Activated naive CD8-positive, alpha-beta T cell treated with anti-CD3 and anti-CD28 coated beads, Interleukin-2, amount 10 ng/mL, durations not matched to agents 7 days and 5 days (primary cell): ENCODE data around the gene STRIP2. TPM values are rescaled to one million over a fixed set of nuclear protein-coding genes. Genes with fewer than 3 reads are reported as not detected.
A peak's percentile ranks its signal among the peaks of the same experiment; 100 is the strongest.
"Not testable (repeated sequence)": the region's sequence is repeated elsewhere in the genome, so short reads cannot be mapped to it uniquely, and the experiment has no call there.

Source experiments
- ATAC-seq: fragments of 150-1000 bp; cut with Tn5 transposase; one replicate; pipeline ENCODE4 v1.10.0; 2021; ENCODE audit warnings: low read depth, moderate library complexity
- POLR2A ChIA-PET: fragments of 350-600 bp; sonication (Branson Sonifier 250); formaldehyde crosslinking; loops from one replicate; lab custom pipeline; 2021; ENCODE audit warnings: antibody characterized with exemption; lab: Charles Lee
- DNase-seq: peaks from one replicate; pipeline ENCODE4 v3.0.0; 2021
- H3K27ac Mint-ChIP-seq: one replicate; pipeline ENCODE4 v1.8.0; 2022; ENCODE audit warnings: mild to moderate bottlenecking, mixed read lengths
- H3K27me3 Mint-ChIP-seq: one replicate; pipeline ENCODE4 v1.8.0; 2022; ENCODE audit warnings: mild to moderate bottlenecking, moderate library complexity, mixed read lengths
- H3K36me3 Mint-ChIP-seq: one replicate; pipeline ENCODE4 v1.8.0; 2021; ENCODE audit warnings: mild to moderate bottlenecking, mixed read lengths
- H3K4me1 Mint-ChIP-seq: one replicate; pipeline ENCODE4 v1.8.0; 2021; ENCODE audit warnings: mixed read lengths
- H3K4me3 Mint-ChIP-seq: one replicate; pipeline ENCODE4 v1.8.0; 2022; ENCODE audit warnings: mild to moderate bottlenecking, moderate library complexity, mixed read lengths
- H3K9me3 Mint-ChIP-seq: one replicate; pipeline ENCODE4 v1.8.0; 2021; ENCODE audit warnings: mixed read lengths
- total RNA-seq, 2 experiments: library from RNA; stranded (reverse); gene quantifications; one replicate each; pipeline ENCODE4 v1.2.3, GENCODE V29; 2021

The STRIP2 gene
- total RNA-seq, 2 experiments from 2014 or later: 3.3 to 4.4 TPM

DNA sequence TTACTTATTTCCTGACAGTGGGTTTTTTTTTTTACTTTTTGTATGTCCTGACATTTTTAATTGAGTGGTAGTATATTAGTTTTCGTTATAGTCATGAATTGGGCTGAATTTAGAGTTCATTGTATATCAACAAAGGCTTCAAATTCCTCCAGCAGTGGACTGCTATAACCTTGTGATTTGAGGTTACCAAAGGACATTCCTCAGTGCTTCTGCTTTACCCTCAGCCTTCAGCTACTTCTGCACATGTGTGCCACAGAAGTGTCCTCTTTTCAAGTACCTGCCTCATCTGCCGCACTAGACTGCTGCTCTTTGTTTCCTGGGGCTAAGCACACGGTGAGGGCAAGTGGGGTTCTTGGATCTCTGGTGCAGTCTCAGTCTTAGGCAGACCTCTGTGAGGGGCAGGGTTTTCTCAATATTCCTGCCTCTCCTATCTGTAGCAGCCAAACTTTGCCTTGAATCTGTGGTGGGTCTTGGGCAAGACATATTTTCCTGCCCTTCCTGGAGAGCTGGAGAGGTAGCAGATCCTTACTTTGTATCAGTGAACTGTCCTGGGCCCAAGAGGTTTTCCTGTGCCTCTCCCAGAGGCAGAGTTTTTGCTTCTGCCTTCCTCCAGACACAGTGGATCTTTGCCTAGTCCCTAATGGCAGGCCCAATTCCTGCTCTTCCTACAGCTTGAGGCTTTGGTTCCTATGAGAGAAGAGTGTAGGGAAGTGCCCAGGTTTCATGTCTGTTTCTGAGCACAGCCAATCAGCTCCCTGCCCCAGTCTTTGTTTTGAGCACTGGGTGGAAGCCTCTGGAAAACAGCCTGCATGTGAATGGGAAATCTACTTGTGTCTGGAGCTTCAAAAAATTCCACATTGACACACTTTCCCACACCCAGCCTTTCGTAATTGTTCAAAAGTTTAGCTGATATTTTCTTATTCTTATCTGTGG is 39.0 kb upstream of the STRIP2 start:
- Mint-ChIP-seq H3K4me1 (no peaks in the 10 kb centered on the region), H3K4me3 (no peak overlapping the region), H3K27me3 (no peaks in the 10 kb centered on the region), H3K27ac (no peak overlapping the region), H3K36me3 (no peaks in the 10 kb centered on the region), H3K9me3 (no peaks in the 10 kb centered on the region)
- POLR2A ChIA-PET: no interaction called here
- DNase-seq (no peak), ATAC-seq (no peak)

DNA sequence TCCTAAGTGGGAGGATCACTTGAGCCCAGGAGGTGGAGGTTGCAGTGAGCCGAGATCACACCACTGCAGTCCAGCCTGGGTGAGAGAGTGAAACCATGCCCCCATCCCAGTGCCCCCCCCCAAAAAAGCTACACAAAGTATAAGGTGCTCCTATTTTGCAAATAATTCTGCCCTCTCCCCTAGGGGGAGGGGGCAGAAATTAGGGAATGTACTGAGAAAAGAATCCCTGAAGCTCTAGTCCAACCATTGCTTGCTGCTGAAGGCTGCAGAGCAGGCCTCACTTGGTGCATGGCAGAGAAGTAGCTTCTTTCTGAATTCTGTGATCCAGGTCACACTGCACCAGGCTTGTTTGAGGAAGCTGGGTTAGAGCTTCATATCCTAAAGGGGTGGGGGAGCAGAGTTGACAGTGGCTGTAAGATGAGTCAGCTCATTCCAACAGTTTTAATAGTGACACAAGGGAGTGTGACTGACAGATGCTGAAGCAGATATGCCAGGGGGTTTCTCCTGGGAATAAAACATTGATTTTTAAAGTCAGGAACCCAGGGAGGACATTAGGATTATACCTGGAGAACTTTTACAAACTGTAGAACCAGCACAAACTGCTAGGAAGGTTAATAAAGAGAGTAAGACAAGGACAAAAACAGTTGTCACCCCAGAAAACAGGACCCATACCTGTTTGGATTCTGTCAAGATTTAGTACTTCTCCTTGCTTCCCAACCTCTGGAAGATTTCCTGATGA is 32.8 kb upstream of the STRIP2 start:
- H3K4me3 Mint-ChIP-seq: no peak overlapping the region
- no peak for DNase-seq
- POLR2A ChIA-PET: no interaction called here
- no peak for ATAC-seq
- no peak overlapping the region for H3K27ac Mint-ChIP-seq
- H3K4me1 Mint-ChIP-seq: no peaks in the 10 kb centered on the region
- peaks cover 1% of the 10 kb centered on the region for H3K36me3 Mint-ChIP-seq
- no peaks in the 10 kb centered on the region for H3K27me3 Mint-ChIP-seq
- no peaks in the 10 kb centered on the region for H3K9me3 Mint-ChIP-seq

DNA sequence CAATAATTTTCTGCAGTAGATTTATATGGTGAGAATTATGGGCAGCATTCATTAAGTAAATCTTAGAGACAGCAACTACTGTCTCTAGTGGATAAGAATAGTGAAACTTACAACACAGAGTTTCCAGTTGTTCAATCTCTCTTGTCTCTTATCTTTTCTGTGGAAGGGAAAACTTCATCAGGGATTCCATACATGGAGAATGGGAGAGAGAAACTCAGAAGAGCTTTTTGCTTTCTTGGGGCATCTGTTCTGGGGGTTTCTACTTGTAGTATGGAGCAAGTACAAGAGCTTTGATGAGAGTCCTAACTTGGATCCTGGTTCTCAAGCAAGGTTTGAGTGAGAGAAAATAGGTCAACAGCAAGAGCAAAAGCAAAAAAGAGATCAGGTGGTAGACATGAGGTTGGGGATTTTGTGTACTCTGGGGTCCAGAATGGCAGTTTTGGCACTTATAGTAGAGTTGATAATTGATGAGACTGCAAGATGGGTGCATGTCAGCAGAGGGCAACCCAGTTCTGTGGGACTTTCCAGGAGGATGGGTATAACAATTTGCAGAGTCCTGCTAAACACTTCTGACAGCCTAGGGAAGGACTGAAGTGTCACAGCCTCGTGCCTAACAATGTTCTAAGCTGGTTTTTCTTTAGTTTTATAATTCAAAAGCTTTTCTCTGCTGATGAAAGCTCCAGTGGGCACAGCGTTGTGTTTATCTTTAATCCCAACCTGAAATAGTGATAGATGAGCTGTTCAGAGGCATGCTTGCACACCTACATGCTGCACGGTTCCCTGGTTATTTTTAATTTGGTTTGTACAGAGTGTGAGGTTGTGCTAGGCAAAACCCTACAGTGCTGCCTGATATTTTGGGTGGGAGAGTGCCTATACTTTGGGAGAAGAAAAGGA is 32.0 kb upstream of the STRIP2 start:
- peaks cover 1% of the 10 kb centered on the region for H3K36me3 Mint-ChIP-seq
- DNase-seq (no peak), ATAC-seq (peak; percentile 36)
- H3K4me3 Mint-ChIP-seq: no peak overlapping the region
- POLR2A ChIA-PET: no interaction called here
- no peaks in the 10 kb centered on the region for H3K9me3 Mint-ChIP-seq
- H3K27me3 Mint-ChIP-seq: no peaks in the 10 kb centered on the region
- no peaks in the 10 kb centered on the region for H3K4me1 Mint-ChIP-seq
- H3K27ac Mint-ChIP-seq: no peak overlapping the region

DNA sequence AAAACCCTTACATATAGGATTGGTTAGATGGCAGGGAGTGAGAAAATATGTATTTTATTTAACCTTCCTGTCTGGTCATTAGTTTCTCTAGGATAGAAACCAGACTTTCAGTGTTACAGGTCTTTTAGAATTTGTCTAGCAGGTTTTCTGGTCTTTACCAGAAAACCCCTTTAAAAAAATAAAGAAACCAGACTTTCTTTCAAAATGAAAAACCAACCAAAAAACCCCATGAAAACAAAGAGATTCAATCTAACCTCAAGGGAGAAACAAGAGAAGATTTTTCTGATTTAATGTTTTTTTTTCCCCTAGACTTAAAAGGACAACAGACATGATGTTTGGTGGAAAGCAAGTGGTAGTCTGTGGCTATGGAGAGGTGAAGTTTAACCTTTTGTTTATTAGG is 28.7 kb upstream of the STRIP2 start:
- no peak for ATAC-seq
- DNase-seq: no peak
- H3K4me1 Mint-ChIP-seq: no peaks in the 10 kb centered on the region
- H3K27me3 Mint-ChIP-seq: no peaks in the 10 kb centered on the region
- H3K4me3 Mint-ChIP-seq: no peak overlapping the region
- POLR2A ChIA-PET: no interaction called here
- no peaks in the 10 kb centered on the region for H3K9me3 Mint-ChIP-seq
- no peak overlapping the region for H3K27ac Mint-ChIP-seq
- peaks cover 10% of the 10 kb centered on the region for H3K36me3 Mint-ChIP-seq

DNA sequence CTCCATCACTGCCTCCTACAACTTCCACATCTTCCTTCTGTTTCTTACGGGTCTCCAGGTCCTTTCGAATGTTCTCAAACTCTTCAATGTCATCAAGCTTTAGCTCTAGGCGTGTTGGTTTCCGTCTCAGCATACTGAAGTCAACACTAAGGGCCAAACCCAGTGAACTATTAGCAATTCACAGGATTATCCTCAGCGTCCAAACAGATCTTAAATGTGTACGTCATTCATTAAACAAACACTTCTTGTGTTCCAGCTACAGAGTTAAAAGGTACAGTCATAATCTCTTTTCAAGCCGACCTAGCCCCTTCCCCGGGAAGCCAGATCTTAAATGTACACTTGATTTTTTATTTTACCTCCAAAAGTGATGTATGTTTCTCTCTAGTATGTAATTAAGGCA is 24.0 kb upstream of the STRIP2 start:
- DNase-seq, POLR2A ChIA-PET, H3K27ac Mint-ChIP-seq, H3K9me3 Mint-ChIP-seq, H3K4me1 Mint-ChIP-seq, H3K4me3 Mint-ChIP-seq, ATAC-seq, H3K27me3 Mint-ChIP-seq: not testable (repeated sequence)
- H3K36me3 Mint-ChIP-seq: peaks cover 25% of the 10 kb centered on the region

DNA sequence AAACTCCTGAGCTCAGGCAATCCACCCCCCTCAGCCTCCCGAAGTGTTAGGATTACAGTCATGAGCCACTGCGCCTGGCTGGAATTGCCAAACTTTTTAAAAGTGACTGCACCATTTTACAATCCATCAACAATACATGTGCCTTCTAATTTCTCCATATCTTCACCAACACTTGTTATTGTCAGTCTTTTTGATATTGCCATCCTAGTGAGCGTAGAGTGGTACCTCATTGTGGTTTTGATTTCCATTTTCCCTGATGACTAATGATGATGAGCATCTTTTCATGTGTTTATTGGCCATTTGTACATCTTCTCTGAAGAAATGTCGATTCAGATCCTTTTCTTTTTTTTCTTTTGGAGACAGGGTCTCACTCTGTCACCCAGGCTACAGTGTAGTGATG is 21.7 kb upstream of the STRIP2 start:
- H3K4me1 Mint-ChIP-seq: no peaks in the 10 kb centered on the region
- H3K27ac Mint-ChIP-seq: no peak overlapping the region
- peaks cover 6% of the 10 kb centered on the region for H3K9me3 Mint-ChIP-seq
- no peaks in the 10 kb centered on the region for H3K27me3 Mint-ChIP-seq
- POLR2A ChIA-PET: no interaction called here
- H3K4me3 Mint-ChIP-seq: no peak overlapping the region
- H3K36me3 Mint-ChIP-seq: peaks cover 23% of the 10 kb centered on the region
- ATAC-seq: no peak
- no peak for DNase-seq

DNA sequence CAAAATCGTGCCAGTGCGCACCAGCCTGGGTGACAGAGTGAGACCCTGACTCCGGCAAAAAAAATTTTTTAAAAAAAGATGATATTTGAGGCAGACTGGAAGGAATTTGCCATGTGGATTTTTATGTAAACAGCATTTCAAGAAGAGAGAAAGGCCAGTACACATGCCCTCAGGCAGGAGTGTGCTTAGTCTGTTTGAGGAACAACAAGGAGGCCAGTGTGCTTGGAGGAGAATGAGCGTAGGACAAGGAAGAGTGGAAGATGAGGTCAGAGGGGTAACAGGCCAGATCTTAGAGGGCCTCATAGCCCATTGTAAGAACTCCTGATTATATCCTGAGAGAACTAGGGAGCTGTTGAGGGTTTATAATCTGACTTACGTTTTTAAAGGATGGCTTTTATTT is 17.2 kb upstream of the STRIP2 start:
- ATAC-seq (no peak), DNase-seq (no peak)
- Mint-ChIP-seq H3K27ac (no peak overlapping the region), H3K27me3 (no peaks in the 10 kb centered on the region), H3K4me1 (no peaks in the 10 kb centered on the region), H3K36me3 (peaks cover 11% of the 10 kb centered on the region), H3K4me3 (no peak overlapping the region), H3K9me3 (peaks cover 3% of the 10 kb centered on the region)
- POLR2A ChIA-PET: no interaction called here

DNA sequence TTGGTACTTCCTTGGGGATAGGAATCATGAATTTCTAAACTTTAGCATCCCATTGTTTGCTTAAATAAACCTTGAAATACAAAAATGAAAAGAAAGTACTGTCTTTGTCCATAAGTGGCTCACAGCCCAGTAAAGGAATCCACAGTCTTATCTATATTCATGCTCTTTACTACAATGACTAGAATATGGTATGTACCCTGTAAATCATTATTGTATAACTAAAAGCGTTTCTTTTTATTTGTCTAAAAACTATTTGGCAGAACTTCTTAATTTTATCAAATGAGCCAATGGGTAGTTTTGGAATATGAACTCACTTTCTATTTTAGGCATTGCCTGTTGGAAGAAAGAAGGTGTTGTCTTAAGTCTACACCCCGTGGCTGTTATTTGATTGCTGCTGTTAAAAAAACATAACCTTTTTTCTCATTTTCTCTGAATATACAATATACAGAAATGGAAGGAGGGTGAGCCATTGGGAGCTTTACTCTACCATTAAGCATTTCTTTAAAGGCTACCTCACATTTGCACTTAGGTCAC is 12.4 kb upstream of the STRIP2 start:
- no peak overlapping the region for H3K27ac Mint-ChIP-seq
- POLR2A ChIA-PET: no interaction called here
- H3K27me3 Mint-ChIP-seq: no peaks in the 10 kb centered on the region
- H3K4me1 Mint-ChIP-seq: peaks cover 7% of the 10 kb centered on the region
- H3K9me3 Mint-ChIP-seq: no peaks in the 10 kb centered on the region
- H3K4me3 Mint-ChIP-seq: no peak overlapping the region
- peaks cover 7% of the 10 kb centered on the region for H3K36me3 Mint-ChIP-seq
- DNase-seq: no peak
- ATAC-seq: no peak

DNA sequence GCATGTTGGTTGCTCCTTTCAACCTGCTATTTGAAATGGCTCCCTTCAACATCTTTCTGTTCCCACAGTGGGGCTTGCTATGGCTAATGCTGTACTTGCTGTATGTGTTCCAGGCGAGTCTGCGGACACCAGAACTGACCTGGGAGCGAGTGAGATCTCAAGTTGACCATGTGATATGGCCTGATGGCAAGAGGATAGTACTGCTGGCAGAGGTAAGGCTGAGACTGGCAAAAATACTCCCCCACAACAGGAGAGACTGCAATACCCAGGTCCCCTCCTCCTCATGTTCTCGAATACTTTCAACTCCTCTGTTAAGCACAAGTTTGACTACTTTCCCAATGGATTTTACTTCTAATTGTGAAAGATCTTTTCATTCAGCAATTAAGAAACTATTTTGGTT is 11.5 kb upstream of the STRIP2 start:
- Mint-ChIP-seq H3K27ac (no peak overlapping the region), H3K36me3 (peaks cover 7% of the 10 kb centered on the region), H3K4me1 (peaks cover 11% of the 10 kb centered on the region), H3K4me3 (no peak overlapping the region), H3K9me3 (no peaks in the 10 kb centered on the region), H3K27me3 (no peaks in the 10 kb centered on the region)
- ATAC-seq (no peak), DNase-seq (no peak)
- POLR2A ChIA-PET: no interaction called here

DNA sequence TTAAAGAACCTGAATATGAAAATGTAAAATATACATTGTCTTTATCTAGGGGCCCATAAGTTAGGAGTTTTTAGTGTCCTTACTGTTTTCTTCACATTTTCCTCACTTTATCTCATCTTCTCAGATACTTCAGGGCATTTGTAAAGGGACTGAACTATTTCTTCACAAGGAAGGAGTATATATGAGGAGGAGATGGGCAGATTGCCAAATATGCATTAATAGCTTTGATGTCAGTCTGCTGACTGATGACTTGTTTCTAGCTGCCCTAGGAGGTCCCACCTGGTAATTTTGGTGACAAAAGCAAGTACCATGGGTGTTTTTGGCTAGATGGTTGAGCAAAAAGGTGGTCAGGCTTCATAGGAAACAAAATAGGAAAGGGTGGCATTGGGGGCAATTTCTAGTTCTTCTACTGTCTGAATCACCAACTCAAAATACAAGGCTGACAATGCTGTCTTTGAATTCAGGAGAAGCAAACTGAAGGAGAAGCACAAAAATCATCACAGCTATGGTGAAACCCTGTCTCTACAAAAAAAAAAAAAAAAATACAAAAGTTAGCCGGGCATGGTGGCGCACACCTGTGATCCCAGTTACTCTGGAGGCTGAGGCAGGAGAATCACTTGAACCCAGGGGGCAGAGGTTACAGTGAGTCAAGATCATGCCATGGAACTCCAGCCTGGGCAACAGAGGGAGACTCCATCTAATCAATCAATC is 10.4 kb upstream of the STRIP2 start:
- peaks cover 13% of the 10 kb centered on the region for H3K36me3 Mint-ChIP-seq
- no peak for DNase-seq

DNA sequence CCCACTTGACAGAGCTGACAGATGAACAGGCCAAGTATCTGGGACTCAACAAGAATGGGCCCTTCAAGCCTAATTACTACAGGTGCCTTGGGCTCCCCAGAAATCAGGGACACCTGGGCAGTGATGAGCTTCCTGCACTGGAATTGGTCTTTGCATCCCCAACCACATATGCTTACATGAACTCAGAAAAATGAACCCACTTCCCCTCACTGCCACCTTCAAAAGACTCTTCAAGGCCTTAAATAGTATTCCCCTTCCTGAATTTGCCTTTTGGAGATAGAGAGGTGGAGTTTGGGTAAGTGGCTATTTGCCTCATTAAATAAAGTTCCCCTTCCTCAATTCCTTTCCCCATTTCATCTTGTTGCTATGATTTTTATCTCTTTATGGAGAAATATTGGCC is 7.8 kb upstream of the STRIP2 start:
- Mint-ChIP-seq H3K9me3 (no peaks in the 10 kb centered on the region), H3K4me1 (peaks cover 11% of the 10 kb centered on the region), H3K36me3 (peaks cover 15% of the 10 kb centered on the region), H3K27me3 (no peaks in the 10 kb centered on the region), H3K27ac (no peak overlapping the region), H3K4me3 (no peak overlapping the region)
- POLR2A ChIA-PET: no interaction called here
- ATAC-seq (no peak), DNase-seq (no peak)

More for the DNA sequence above, 10.4 kb upstream of the STRIP2 start:
- H3K4me1 Mint-ChIP-seq: peaks cover 11% of the 10 kb centered on the region
- ATAC-seq: no peak
- H3K9me3 Mint-ChIP-seq: no peaks in the 10 kb centered on the region
- POLR2A ChIA-PET: no interaction called here
- no peak overlapping the region for H3K4me3 Mint-ChIP-seq
- no peak overlapping the region for H3K27ac Mint-ChIP-seq
- H3K27me3 Mint-ChIP-seq: no peaks in the 10 kb centered on the region

DNA sequence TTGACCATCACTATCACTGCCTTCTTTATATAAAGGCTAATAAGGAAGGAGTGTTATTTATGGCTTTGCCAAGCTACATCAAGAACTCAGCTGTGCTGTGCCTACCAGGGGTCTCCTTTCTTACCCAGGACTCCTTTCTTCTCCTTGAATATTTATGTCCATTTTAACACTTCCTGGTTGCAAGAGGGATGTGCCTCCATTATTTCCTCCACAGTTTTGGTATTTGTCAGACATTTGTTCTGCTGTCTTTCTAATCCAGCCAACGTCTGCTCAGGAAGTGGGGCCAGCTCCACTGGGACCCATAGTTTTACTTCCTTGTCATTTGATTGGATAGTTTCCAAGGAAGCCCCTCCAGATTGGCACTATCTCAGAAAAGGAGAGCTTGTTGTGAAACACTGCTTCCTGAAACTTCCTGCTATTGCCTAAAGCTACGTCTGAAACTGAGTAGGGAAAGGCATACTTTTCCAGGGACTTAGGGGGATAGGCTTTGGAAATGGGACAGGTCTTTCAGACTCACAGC is 6.6 kb upstream of the STRIP2 start:
- H3K27ac Mint-ChIP-seq: no peak overlapping the region
- POLR2A ChIA-PET: no interaction called here
- H3K27me3 Mint-ChIP-seq: peaks cover 4% of the 10 kb centered on the region
- no peaks in the 10 kb centered on the region for H3K9me3 Mint-ChIP-seq
- DNase-seq (no peak), ATAC-seq (no peak)
- no peak overlapping the region for H3K4me3 Mint-ChIP-seq
- H3K36me3 Mint-ChIP-seq: peaks cover 15% of the 10 kb centered on the region
- peaks cover 11% of the 10 kb centered on the region for H3K4me1 Mint-ChIP-seq
